Renal cortex interstitium (tissue), 11 donors: ENCODE measurements around the gene ZXDA. TPM values are rescaled to one million over a fixed set of nuclear protein-coding genes. Genes with fewer than 3 reads are reported as not detected.

Experiments used
- DNase-seq, 11 donors: peaks; one replicate each; pipeline ENCODE4 v3.0.0-alpha.2; 2013; ENCODE audit warnings: low read depth in 9 of 11, low spot score in 4 of 11; ENCODE audit errors: extremely low read depth in 1 of 11
- polyA plus RNA-seq, 3 donors: library from polyadenylated mRNA; unstranded; fragments of 120-200 nt; gene quantifications; one replicate each; pipeline ENCODE4 v1.2.1, GENCODE V29; 2013; ENCODE audit not compliant: insufficient read length in 3 of 3

The ZXDA gene
- polyA plus RNA-seq, 3 donors = 5.0 to 5.6 (median 5.1) TPM

- no peak for DNase-seq
Observed at GRCh38 chrX:57904176-57904880, 5.9 kb downstream of the ZXDA start.

- no peak for DNase-seq
Observed at GRCh38 chrX:57902633-57903032, 7.6 kb downstream of the ZXDA start.

- DNase-seq = no peak
Observed at GRCh38 chrX:57901466-57901865, 8.8 kb downstream of the ZXDA start.

GRCh38 chrX:57900975-57901374 lies 9.3 kb downstream of the ZXDA start:
- peak in 1 of 11 donors; percentile 0 for DNase-seq

GRCh38 chrX:57899906-57900305 lies 10.4 kb downstream of the ZXDA start:
- DNase-seq = no peak

- DNase-seq = no peak
Observed at GRCh38 chrX:57899064-57899463, 11.2 kb downstream of the ZXDA start.

GRCh38 chrX:57871463-57871862 lies 38.8 kb downstream of the ZXDA start:
- no peak for DNase-seq

Other genes with a start within 250 kb of the ZXDA start
- under 1 TPM in 2 of 3 donors, not detected in 1; 0.06 TPM for gene NLRP2B, start 230.2 kb downstream of the ZXDA start, polyA plus RNA-seq